Middle frontal gyrus (tissue), 1 donor: ENCODE data around the gene HLA-F.

Experiments used
- DNase-seq: peaks from one replicate; pipeline ENCODE4 v3.0.0-alpha.2; 2015; ENCODE audit warnings: low spot score; ENCODE audit errors: extremely low spot score

HLA-F gene

DNA sequence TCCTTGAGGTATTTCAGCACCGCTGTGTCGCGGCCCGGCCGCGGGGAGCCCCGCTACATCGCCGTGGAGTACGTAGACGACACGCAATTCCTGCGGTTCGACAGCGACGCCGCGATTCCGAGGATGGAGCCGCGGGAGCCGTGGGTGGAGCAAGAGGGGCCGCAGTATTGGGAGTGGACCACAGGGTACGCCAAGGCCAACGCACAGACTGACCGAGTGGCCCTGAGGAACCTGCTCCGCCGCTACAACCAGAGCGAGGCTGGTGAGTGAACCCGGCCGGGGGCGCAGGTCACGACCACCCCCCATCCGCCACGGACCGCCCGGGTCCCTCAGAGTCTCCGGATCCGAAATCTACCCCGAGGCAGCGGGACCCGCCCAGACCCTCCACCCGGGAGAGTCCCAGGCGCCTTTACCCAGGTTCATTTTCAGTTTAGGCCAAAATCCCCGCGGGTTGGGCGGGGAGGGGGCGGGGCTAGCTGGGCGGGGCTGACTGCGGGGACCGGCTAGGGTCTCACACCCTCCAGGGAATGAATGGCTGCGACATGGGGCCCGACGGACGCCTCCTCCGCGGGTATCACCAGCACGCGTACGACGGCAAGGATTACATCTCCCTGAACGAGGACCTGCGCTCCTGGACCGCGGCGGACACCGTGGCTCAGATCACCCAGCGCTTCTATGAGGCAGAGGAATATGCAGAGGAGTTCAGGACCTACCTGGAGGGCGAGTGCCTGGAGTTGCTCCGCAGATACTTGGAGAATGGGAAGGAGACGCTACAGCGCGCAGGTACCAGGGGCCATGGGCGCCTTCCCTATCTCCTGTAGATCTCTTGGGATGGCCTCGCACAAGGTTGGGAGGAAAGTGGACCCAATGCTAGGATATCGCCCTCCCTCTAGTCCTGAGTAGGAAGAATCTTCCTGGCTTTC lies 693 bp downstream of the HLA-F start:
- no peak for DNase-seq

DNA sequence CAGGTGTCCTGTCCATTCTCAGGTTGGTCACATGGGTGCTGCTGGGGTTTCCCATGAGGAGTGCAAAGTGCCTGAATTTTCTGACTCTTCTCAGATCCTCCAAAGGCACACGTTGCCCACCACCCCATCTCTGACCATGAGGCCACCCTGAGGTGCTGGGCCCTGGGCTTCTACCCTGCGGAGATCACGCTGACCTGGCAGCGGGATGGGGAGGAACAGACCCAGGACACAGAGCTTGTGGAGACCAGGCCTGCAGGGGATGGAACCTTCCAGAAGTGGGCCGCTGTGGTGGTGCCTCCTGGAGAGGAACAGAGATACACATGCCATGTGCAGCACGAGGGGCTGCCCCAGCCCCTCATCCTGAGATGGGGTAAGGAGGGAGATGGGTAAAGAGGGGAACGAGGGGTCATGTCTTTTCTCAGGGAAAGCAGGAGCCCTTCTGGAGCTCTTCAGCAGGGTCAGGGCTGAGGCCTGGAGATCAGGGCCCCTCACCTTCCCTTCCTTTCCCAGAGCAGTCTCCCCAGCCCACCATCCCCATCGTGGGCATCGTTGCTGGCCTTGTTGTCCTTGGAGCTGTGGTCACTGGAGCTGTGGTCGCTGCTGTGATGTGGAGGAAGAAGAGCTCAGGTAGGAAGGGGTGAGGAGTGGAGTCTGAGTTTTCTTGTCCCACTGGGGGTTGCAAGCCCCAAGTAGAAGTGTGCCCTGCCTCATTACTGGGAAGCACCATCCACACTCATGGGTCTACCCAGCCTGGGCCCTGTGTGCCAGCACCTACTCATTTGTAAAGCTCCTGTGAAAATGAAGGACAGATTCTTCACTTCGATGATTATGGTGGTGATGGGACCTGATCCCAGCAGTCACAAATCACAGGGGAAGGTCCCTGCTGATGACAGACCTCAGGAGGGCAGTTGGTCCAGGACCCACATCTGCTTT lies 2.0 kb downstream of the HLA-F start:
- no peak for DNase-seq

DNA sequence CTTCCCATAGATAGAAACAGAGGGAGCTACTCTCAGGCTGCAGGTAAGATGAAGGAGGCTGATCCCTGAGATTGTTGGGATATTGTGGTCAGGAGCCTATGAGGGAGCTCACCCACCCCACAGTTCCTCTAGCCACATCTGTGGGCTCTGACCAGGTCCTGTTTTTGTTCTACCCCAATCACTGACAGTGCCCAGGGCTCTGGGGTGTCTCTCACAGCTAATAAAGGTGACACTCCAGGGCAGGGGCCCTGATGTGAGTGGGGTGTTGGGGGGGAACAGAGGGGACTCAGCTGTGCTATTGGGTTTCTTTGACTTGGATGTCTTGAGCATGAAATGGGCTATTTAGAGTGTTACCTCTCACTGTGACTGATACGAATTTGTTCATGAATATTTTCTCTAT lies 2.8 kb downstream of the HLA-F start:
- DNase-seq = no peak

DNA sequence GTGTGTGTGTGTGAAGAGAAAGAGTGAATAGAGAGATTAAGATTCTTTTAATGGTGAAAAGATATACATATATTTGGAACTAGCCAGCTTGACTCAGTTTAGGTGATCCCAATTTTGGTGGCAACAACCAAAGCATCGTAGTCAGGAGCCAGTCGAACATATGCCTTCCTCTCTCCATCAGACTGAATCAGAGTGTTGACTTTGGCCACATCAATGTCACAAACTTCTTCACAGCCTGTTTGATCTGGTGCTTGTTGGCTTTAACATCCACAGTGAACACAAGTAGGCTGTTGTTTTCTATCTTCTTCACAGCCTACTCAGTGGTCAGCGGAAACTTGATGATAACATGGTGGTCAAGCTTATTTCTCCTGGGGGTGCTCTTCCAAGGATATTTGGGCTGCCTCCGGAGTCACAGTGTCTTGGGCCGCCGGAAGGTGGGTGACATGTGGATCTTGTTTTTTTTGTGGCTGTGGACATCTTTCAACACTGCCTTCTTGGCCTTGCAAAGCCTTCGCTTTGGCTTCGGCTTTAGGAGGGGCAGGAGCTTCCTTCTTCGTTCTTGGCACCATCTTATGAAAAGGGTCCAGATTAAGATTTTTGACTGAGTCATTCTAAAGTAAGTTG lies 3.4 kb downstream of the HLA-F start:
- DNase-seq = no peak

DNA sequence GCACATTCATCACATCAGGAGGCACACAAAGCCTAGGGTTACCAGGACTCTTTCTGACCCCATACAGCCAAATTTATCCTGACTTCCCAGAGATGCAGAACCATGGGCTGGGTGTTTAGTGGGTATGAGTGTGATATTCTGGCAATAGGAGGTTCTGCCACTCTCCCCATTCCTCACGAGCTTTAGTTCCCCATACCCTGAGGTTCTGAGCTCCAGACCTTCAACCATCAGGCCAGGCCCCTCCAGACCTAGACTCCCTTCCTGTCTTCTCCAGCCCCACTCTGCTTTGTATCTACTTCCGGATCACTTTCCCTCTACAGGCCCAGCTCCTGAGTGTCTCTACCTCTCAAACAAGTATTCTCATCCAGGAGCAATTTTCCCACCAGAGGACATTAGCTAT lies 4.4 kb downstream of the HLA-F start:
- DNase-seq = no peak

DNA sequence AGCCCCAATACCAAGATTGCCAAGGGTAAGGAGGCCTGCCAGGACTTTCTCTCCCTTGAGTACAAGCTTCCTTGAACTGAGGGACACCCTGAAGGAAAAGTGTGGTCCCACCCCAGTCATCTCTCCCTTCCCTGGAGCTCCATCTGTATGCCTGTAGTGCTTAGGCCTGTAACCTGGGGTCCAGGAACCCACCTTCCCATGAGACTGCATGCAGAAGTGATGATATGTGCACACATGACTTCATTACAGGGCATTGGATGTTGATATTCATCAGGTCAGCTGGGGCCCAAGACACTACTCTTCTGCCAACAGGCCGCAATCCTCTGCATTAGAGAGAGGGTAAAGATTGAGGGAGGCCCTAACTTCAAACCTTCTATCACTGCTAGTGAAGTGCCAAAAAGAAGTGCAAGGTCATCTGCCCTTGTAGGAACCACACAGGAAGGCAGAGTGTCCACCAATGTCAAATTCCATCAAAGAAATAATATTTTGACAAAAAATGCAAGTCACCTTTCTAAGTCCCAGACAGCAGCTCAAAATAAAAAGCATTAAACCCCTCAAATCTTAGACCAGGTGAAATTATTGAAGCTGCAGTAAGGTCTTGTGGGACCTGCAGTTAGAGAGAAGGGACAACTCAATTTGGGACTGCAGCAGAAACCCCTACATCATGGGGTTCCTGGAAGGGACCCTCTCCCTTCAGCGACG lies 5.1 kb downstream of the HLA-F start:
- DNase-seq = no peak

DNA sequence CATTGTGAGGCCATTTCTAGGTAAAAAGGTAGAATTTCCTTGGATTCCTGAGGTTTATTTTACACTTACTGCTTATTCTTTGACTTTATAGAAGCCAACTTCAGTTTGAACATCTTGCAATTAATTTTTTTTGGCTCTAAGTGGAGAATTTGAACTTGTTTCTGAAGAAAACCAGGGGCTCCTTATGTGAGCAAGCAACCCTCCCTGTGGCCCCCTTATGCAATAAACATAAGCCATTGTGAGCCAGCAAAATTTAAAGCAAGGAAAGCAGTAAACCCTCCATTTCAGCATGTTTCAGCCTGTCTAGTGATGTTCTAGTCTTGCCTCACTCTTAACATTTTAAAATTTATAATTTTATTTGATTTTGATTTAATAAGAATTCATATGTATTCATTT lies 5.6 kb downstream of the HLA-F start:
- DNase-seq = no peak

DNA sequence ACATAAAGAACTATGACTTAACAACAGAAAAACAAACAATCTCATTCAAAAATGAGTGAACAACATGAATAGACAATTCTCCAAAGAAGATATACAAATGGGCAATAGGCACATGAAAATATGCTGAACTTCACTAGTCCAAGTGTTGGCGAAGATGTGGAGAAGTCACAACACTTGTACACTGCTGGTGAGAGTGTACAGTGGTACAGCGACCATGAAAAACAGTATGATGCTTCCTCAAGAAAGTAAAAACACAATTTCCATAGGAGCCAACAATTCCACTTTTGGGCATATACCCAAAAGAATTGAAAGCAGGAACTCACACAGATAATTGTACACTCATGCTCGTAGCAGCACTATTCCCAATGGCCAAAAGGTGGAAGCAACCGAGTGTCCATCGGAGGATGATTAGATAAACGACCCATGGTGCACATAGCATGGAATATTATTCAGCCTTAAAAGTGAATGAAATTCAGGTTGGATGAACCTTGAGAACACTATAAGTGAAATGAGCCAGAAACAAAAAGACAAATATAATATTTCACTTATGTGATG lies 6.6 kb downstream of the HLA-F start:
- no peak for DNase-seq

DNA sequence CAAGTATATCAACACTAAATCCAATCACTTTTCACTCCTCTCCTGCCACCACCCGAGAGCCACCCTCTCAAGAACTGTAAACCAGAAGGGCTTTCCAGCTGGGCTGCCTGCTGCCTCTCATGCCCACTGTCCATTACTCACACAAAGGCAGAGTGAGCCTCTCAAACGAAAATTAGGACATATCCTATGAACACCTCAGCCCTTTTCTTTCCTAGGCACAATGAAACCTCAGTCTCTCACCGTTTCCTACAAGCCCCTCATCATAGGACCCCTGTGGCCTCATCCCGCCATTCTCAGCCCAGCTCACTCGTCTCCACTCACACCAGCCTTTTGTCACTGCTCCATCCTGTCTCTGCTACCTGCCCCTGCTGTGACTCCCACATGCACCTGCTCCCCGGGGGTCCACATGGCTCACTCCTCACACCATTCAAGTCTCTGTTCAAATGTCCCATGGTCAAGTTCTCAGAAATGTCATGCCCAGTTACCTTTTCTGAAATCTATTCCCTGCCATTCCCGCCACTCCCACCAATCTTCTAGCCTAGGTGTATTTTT lies 7.4 kb downstream of the HLA-F start:
- no peak for DNase-seq

DNA sequence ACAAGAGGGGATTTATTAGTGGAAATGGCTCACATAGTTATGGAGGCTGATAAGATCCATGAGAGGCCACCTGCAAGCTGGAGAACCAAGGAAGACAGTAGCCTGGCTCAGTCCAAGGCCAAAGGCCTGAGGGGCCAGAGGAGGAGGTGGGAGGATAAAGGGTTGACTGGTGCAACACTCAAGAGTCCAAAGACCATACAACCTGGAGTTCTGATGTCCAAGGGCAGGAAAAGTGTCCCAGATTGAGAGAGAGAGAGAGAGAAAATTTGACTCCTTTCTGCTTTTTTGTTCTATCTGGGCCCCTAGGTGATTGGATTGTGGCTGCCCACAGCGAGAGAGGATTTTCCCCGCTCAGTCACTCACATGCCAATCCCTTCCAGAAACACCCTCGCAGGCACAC lies 8.0 kb downstream of the HLA-F start:
- DNase-seq = no peak

DNA sequence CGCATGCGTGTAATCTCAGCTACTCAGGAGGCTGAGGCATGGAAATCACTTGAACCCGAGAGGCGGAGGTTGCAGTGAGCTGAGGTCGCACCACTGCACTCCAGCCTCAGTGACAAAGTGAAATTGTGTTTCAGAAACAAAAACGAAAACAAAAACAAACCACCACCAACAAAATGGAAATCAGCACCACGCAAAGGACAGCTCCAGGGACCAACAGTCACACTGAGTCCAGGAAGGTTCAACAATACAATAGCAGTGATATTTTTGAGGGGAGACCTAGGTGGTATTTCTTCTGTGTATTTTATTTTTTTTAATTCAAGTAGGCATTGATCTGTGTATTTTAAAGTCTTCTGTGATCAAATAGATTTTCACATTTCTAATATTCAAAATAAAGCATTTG lies 9.8 kb downstream of the HLA-F start:
- DNase-seq = no peak

DNA sequence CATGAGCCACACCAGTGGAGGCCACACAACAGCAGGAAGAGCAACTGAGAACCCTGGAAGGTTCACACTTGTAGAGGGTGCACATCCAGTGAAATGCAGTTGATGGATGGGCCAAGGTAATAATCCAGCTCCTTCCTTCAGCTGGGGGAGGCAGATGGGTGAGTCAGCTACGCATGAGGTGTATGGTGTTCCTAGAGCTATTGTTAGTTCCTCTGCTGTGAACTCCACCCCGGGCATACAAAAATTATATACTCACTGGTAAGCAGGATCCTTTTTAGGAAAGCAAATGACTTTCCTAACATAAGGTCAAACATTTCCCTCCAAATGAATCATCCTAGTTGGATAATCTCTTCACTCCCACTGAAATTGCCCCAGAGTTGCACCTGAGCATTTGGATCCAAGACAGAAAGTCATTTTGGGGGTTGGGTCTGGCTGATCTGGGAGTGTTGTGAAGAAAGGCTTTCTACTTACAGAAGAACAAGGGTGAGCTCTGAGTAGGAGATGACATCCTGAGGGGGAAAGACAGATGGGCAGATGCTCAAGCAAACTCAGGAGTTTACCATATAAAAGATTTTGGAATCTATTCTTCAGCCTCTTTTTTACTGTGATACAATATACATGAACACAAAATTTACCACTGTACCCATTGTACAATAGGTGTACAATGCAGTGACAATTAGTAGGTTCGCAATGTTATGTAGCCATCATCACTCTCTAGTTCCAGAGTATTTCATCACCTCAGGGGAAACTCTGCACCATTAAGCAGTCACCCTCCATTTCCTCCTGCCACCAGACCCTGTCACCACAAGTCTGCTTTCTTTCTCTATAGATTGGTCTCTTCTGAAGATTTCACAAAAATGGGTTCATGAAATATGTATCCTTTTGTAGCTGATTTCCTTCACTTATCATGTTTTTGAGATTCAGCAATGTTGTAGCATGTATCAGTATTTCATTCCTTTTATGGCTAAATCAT lies 11.1 kb downstream of the HLA-F start:
- DNase-seq = no peak

DNA sequence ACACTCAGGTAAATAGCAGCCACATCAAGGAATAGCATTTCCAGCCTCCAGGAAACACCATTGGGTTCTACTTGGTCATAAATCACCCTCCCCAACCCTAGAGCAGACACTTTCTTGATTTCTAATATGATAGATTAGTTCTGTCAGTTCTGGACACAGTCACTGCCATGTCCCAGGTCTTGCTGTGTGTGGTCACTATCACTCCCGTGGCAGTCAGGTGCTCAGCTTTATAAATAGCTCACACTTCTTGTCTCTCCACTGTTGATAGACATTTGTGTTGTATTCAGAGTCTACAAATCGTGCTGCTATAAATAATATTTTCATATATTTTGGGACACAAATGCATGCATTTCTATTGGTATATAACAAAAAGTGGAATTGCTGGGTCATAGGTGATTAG lies 13.3 kb downstream of the HLA-F start:
- DNase-seq = no peak

DNA sequence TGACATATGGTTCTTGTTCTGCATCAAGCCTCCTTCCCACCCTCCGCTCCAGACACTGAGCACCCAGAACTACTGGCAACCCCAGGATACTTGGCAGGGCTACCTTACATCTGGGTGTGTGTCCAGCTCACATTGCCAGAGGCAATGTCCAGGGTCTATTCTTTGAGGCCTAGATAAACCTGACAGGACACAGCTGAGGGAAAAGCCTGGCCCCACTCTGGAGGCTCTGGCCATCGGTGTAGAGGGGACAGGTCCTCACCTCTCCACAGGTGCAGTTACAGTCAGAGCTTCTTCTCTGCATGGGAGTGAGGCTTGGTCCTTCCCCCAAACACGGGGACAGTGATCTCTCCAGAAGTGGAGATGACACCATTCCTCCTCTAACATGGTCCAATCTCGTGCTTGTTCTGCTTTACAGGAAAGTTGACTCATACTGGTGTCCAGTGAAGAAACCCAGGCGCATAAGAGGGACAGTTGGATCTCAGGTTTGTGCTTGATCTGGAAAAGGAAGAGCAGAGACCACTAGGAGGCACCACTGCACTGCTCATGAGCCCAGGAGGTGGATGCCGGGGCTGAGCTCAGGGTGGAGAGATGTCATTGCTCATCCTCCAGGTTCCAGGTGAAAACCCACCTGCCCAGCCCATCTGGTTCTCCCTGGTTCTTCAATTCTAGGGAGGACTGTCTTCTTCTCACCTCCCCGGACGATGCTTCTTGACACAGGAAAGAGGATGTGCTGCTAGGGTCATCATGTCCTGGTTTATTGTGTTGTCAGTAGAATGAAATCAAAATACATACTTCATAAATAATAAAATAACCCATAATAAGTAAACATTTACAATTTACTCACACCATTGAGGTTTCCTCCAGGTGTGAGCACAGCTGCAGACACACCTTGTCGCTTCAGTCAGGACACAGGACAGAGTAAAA lies 14.7 kb downstream of the HLA-F start:
- DNase-seq = no peak

DNA sequence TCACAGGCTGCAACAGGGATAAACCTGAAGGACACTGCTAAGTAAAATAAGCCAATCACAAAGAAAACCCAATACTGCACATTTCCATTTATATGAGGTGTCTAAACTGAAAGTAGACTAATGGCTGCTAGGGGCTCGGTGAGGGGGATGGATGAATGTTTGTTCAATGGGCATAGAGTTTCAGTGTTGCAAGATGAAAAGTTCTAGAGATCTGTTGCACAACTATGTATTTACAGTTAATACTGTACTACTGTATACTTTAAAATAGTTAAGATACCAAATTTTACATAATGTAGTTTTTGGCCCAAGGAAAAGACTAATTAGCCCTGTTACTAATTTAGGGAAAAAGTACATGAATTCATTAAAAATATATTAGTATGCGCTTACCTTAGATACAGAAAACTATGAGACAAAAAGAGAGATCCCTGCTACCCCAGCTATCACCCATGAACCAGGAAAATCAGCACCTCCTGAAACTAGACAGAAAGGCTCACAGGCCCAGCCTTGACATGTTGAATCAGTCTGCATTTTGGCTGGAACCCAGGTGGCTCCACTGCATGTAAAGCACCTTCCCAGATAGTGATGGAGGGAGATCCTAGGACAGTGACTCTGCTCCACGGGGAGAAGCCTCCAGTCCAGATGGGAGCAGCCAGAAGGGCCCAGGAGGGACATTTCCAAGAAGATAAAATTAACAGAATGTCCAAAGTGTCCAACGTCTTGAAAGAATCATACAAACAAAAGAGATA lies 16.1 kb downstream of the HLA-F start:
- no peak for DNase-seq

DNA sequence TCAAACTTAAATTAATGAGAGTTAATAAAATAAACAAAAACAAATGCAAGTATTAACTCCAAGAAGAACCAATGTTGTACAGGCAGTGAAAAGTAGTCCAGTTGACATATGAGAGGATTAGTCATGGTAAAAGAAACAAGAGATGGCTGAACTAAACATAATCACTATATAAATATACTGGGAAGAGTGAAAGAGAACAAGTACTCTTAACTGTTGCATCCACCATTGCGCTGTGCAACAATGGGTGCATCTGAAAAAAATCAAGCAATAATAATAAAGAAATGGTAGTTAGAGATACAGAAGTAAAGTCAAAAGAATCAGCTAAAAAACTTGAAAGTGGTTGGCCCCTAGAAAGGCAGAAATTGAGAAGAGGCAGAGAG lies 16.6 kb downstream of the HLA-F start:
- no peak for DNase-seq

DNA sequence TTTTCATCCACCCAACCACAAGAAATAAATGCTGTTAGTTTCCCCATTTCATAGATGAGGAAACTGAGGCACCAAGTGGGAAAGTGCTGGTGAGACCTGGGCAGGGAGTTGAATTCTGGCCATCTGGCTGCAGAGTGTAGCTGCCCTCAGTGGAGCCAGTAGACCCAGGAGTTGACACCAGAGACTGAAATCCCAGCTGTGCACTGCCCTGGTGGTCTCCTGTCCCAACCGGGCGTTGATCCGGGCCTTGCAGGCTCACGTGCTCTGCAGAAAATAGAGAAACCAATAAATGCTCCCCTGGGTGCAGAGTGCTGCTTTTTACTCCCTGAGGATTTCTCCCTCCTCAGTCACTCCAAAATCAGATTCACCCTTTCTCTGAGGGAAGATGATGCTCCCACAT lies 18.4 kb downstream of the HLA-F start:
- DNase-seq = no peak

DNA sequence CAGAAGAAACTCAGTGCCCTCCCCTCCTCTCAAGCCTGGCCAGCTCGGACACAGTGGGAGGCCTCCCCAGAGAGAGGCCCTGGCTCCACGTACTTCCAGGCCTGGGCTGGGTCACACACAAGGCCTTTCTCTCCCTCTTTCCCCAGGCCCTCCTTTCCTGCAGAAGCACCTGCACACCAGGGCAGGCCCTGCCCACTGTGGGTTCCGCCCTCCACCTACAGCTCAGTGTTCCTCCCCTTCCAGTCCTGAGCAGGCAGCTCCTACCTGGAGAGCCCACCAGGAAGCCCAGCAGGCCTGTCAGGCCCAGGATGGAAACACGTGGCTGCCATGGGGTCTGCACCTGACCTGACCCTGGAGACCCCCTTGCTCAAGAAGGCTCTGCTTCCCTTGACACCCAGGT lies 18.9 kb downstream of the HLA-F start:
- DNase-seq = no peak
